A172 (cell line): ENCODE measurements around the gene CLEC16A. TPM values are rescaled to one million over a fixed set of nuclear protein-coding genes. Genes with fewer than 3 reads are reported as not detected.

Experiments
- DNase-seq: peaks from one replicate; pipeline ENCODE4 v3.0.0-alpha.2; 2015; ENCODE audit warnings: low spot score
- total RNA-seq: library from RNA; depleted of rRNA; stranded (reverse); fragments of >200 nt; shearing (Covaris generic); gene quantifications from 2 replicates; pipeline ENCODE4 v1.2.3, GENCODE V29; 2014

CLEC16A gene
- total RNA-seq, 1 experiment from 2014 or later: 17.3 TPM

- no peak for DNase-seq
These were observed 138.6 kb downstream of the CLEC16A start for GRCh38 chr16:11082860-11083388.

- peak; percentile 60 for DNase-seq
These were observed 140.1 kb downstream of the CLEC16A start for GRCh38 chr16:11084484-11084875.

- DNase-seq: no peak
These were observed 140.6 kb downstream of the CLEC16A start for GRCh38 chr16:11084876-11085485.

GRCh38 chr16:11085916-11086315, 141.6 kb downstream of the CLEC16A start:
- DNase-seq: no peak

GRCh38 chr16:11087691-11088073, 143.3 kb downstream of the CLEC16A start:
- DNase-seq: no peak

- DNase-seq: no peak
These were observed 143.8 kb downstream of the CLEC16A start for GRCh38 chr16:11088074-11088730.

GRCh38 chr16:11088831-11089230, 144.5 kb downstream of the CLEC16A start:
- no peak for DNase-seq

GRCh38 chr16:11089504-11090124, 145.2 kb downstream of the CLEC16A start:
- DNase-seq: peak; percentile 57

- DNase-seq: no peak
These were observed 145.9 kb downstream of the CLEC16A start for GRCh38 chr16:11090232-11090631.

GRCh38 chr16:11091021-11091785, 146.8 kb downstream of the CLEC16A start:
- DNase-seq: no peak

- no peak for DNase-seq
These were observed 148.6 kb downstream of the CLEC16A start for GRCh38 chr16:11092788-11093571.

- DNase-seq: no peak
These were observed 149.3 kb downstream of the CLEC16A start for GRCh38 chr16:11093572-11094074.

- no peak for DNase-seq
These were observed 149.9 kb downstream of the CLEC16A start for GRCh38 chr16:11094075-11094856.

GRCh38 chr16:11094857-11095565, 150.6 kb downstream of the CLEC16A start:
- DNase-seq: no peak

- no peak for DNase-seq
These were observed 151.6 kb downstream of the CLEC16A start for GRCh38 chr16:11095935-11096334.

GRCh38 chr16:11097094-11097786, 152.9 kb downstream of the CLEC16A start:
- no peak for DNase-seq

GRCh38 chr16:11097787-11098167, 153.4 kb downstream of the CLEC16A start:
- DNase-seq: no peak

GRCh38 chr16:11098601-11099390, 154.4 kb downstream of the CLEC16A start:
- no peak for DNase-seq
